ENCODE measurements around the gene CCL11.

GRCh38 chr17:34260861-34261260 is 24.7 kb upstream of the CCL11 start:
- TF ChIP-seq CTCF (IDR thresholded peaks at IDR 0.05; ENCODE audit: low read length) (no peak), EZH2 (optimal IDR thresholded peaks at IDR 0.05; ENCODE audit: low read depth, low read length) (no peak), EZH2phosphoT487 (IDR thresholded peaks at IDR 0.05; ENCODE audit: low read length) (no peak)

Data from MM.1S (cell line).